Smooth muscle cell (in vitro differentiated cells): ENCODE data around the gene HORMAD1. TPM values are rescaled to one million over a fixed set of nuclear protein-coding genes. Genes with fewer than 3 reads are reported as not detected.

Source experiments
- DNase-seq: peaks from one replicate; lab custom pipeline; 2025; ENCODE audit not compliant: unreplicated experiment; lab: John Stamatoyannopoulos, UW
- H2AFZ ChIP-seq: fragments of 200-600 bp; sonication (generic); 2 replicates; pipeline ENCODE4 v1.6.0; 2016; ENCODE audit warnings: antibody characterized with exemption, low read depth, mild to moderate bottlenecking
- H3F3A ChIP-seq: fragments of 200-600 bp; sonication (generic); 2 replicates; pipeline ENCODE4 v1.6.0; 2017; ENCODE audit warnings: antibody characterized with exemption, low read depth
- H3K27ac ChIP-seq: fragments of 200-600 bp; sonication (generic); 2 replicates; pipeline ENCODE4 v1.5.1; 2016; ENCODE audit warnings: low read depth, mild to moderate bottlenecking
- H3K27me3 ChIP-seq: fragments of 200-600 bp; sonication (generic); 2 replicates; pipeline ENCODE4 v1.6.1; 2016; ENCODE audit warnings: low read depth, mild to moderate bottlenecking
- H3K36me3 ChIP-seq: fragments of 200-600 bp; sonication (generic); 2 replicates; pipeline ENCODE4 v1.5.1; 2016; ENCODE audit warnings: low read depth
- H3K4me1 ChIP-seq: fragments of 200-600 bp; sonication (generic); 2 replicates; pipeline ENCODE4 v1.5.1; 2016; ENCODE audit warnings: low read depth
- H3K4me2 ChIP-seq: fragments of 200-600 bp; sonication (generic); 2 replicates; pipeline ENCODE4 v1.6.0; 2016; ENCODE audit warnings: mild to moderate bottlenecking
- H3K4me3 ChIP-seq: fragments of 200-600 bp; sonication (generic); 2 replicates; pipeline ENCODE4 v1.5.1; 2016; ENCODE audit warnings: mild to moderate bottlenecking
- H3K79me2 ChIP-seq: fragments of 200-600 bp; sonication (generic); 2 replicates; pipeline ENCODE4 v1.6.0; 2016; ENCODE audit warnings: low read depth, mild to moderate bottlenecking
- H3K9ac ChIP-seq: fragments of 200-600 bp; sonication (generic); 2 replicates; pipeline ENCODE4 v1.6.0; 2016; ENCODE audit warnings: low read depth
- H3K9me3 ChIP-seq: fragments of 200-600 bp; sonication (generic); replicated peaks from 2 replicates; pipeline ENCODE4 v1.5.1; 2016; ENCODE audit warnings: low read depth
- H4K20me1 ChIP-seq: fragments of 200-600 bp; sonication (generic); 2 replicates; pipeline ENCODE4 v1.6.0; 2016; ENCODE audit warnings: low read depth
- WGBS: methylation state at CpG from one replicate; pipeline ENCODE4 v1.1.7; 2016; ENCODE audit warnings: low lambda C conversion rate; 5-methylcytosine and 5-hydroxymethylcytosine counted together
- polyA plus RNA-seq: library from polyadenylated mRNA; unstranded; fragments of >200 nt; fragmentation: Nextera tagmentation; extraction: Ambion mirVana; gene quantifications from 2 replicates; pipeline ENCODE4 v1.2.1, GENCODE V29; 2016
- total RNA-seq: library from RNA; depleted of rRNA; stranded (reverse); fragments of >200 nt; gene quantifications from 2 replicates; pipeline ENCODE4 v1.2.3, GENCODE V29; 2014
- TF ChIP-seq, protein P1 (sequence below): fragments of 200-600 bp; sonication (generic); IDR thresholded peaks from 2 replicates; pipeline ENCODE4 v1.5.1; 2017; ENCODE audit warnings: borderline replicate concordance, mild to moderate bottlenecking, antibody characterized with exemption; ENCODE audit not compliant: insufficient read depth, poor library complexity, severe bottlenecking

The HORMAD1 gene
- total and polyA plus RNA-seq, 2 experiments from 2014 or later, result not detected

- 49% methylated on average over 2 of the region's 2 CpGs for WGBS
- Histone ChIP-seq H3K4me3 (peak overlapping the region; percentile 29), H3K9me3 (no peaks in the 10 kb centered on the region), H3F3A (peaks cover 6% of the 10 kb centered on the region), H3K4me2 (peak overlapping the region; percentile 78), H3K4me1 (peaks cover 3% of the 10 kb centered on the region), H3K27ac (peak overlapping the region; percentile 89), H4K20me1 (no peaks in the 10 kb centered on the region), H3K27me3 (no peaks in the 10 kb centered on the region), H3K36me3 (no peaks in the 10 kb centered on the region), H3K9ac (peak overlapping the region; percentile 69), H3K79me2 (no peaks in the 10 kb centered on the region), H2AFZ (no peak overlapping the region)
- TF ChIP-seq, protein P1, sequence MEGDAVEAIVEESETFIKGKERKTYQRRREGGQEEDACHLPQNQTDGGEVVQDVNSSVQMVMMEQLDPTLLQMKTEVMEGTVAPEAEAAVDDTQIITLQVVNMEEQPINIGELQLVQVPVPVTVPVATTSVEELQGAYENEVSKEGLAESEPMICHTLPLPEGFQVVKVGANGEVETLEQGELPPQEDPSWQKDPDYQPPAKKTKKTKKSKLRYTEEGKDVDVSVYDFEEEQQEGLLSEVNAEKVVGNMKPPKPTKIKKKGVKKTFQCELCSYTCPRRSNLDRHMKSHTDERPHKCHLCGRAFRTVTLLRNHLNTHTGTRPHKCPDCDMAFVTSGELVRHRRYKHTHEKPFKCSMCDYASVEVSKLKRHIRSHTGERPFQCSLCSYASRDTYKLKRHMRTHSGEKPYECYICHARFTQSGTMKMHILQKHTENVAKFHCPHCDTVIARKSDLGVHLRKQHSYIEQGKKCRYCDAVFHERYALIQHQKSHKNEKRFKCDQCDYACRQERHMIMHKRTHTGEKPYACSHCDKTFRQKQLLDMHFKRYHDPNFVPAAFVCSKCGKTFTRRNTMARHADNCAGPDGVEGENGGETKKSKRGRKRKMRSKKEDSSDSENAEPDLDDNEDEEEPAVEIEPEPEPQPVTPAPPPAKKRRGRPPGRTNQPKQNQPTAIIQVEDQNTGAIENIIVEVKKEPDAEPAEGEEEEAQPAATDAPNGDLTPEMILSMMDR, result no peak
- no peak for DNase-seq
These were observed 44.0 kb upstream of the HORMAD1 start for GRCh38 chr1:150764617-150765101.

- no peak for DNase-seq
- H3K27ac ChIP-seq, result no peak overlapping the region
These were observed 42.3 kb upstream of the HORMAD1 start for GRCh38 chr1:150763018-150763417.

DNA sequence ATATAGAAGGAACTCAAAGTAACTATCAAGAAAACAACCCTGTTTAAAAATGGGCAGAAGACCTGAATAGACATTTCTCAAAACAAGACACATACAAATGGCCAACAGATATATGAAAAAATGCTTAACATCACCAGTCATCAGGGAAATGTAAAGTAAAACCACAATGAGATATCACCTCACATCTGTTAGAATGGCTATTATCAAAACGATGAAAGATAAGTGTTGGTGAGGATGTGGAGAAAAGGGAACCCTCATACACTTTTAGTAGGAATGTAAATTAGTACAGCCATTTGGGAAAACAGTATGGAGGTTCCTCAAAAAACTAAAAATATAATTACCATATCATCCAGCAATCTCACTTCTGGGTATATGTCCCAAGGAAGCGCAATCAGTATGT lies 41.9 kb upstream of the HORMAD1 start:
- no peaks in the 10 kb centered on the region for H3K9me3 ChIP-seq
- TF ChIP-seq, protein P1, result no peak
- no peak overlapping the region for H3K9ac ChIP-seq
- H3K79me2 ChIP-seq, result no peaks in the 10 kb centered on the region
- peaks cover 6% of the 10 kb centered on the region for H3F3A ChIP-seq
- 91% methylated on average over 2 of the region's 2 CpGs for WGBS
- no peak for DNase-seq
- no peak overlapping the region for H3K27ac ChIP-seq
- H3K4me2 ChIP-seq, result no peak overlapping the region
- peaks cover 3% of the 10 kb centered on the region for H3K4me1 ChIP-seq
- no peaks in the 10 kb centered on the region for H4K20me1 ChIP-seq
- H3K27me3 ChIP-seq, result no peaks in the 10 kb centered on the region
- no peaks in the 10 kb centered on the region for H3K36me3 ChIP-seq
- no peak overlapping the region for H3K4me3 ChIP-seq
- no peak overlapping the region for H2AFZ ChIP-seq

More at GRCh38 chr1:150763018-150763417, 42.3 kb upstream of the HORMAD1 start:
- Histone ChIP-seq H3K4me1 (peaks cover 3% of the 10 kb centered on the region), H3F3A (peaks cover 6% of the 10 kb centered on the region), H3K4me2 (no peak overlapping the region), H4K20me1 (no peaks in the 10 kb centered on the region), H3K4me3 (no peak overlapping the region), H2AFZ (no peak overlapping the region), H3K27me3 (no peaks in the 10 kb centered on the region), H3K9ac (no peak overlapping the region), H3K36me3 (no peaks in the 10 kb centered on the region), H3K9me3 (no peaks in the 10 kb centered on the region), H3K79me2 (no peaks in the 10 kb centered on the region)
- 59% methylated on average over 3 of the region's 3 CpGs for WGBS
- TF ChIP-seq, protein P1, result no peak

GRCh38 chr1:150761801-150762200 lies 41.1 kb upstream of the HORMAD1 start:
- H3K4me1 ChIP-seq, result peaks cover 3% of the 10 kb centered on the region
- H3K4me2 ChIP-seq, result no peak overlapping the region
- peaks cover 6% of the 10 kb centered on the region for H3F3A ChIP-seq
- no peak overlapping the region for H3K9ac ChIP-seq
- 97% methylated on average over 1 of the region's 1 CpG for WGBS
- no peaks in the 10 kb centered on the region for H3K27me3 ChIP-seq
- H3K4me3 ChIP-seq, result no peak overlapping the region
- H3K27ac ChIP-seq, result no peak overlapping the region
- no peaks in the 10 kb centered on the region for H3K79me2 ChIP-seq
- H3K36me3 ChIP-seq, result no peaks in the 10 kb centered on the region
- H3K9me3 ChIP-seq, result no peaks in the 10 kb centered on the region
- H4K20me1 ChIP-seq, result no peaks in the 10 kb centered on the region
- TF ChIP-seq, protein P1, result no peak
- DNase-seq, result no peak
- H2AFZ ChIP-seq, result no peak overlapping the region
